Stimulated activated naive CD4-positive, alpha-beta T cell (primary cell): Measurements from ENCODE around the gene TBC1D9B.

Experiments used
- DNase-seq, 6 experiments: peaks; one replicate each; lab custom pipeline; 2025; lab: John Stamatoyannopoulos, UW

TBC1D9B gene

GRCh38 chr5:179907556-179908324 is at the start of gene TBC1D9B:
Gene TBC1D9B (minus strand): TSS chr5:179907897. CDS start chr5:179907821, 76 bp downstream.
- DNase-seq = peak; percentile 59 to 81 (median 67)

DNA sequence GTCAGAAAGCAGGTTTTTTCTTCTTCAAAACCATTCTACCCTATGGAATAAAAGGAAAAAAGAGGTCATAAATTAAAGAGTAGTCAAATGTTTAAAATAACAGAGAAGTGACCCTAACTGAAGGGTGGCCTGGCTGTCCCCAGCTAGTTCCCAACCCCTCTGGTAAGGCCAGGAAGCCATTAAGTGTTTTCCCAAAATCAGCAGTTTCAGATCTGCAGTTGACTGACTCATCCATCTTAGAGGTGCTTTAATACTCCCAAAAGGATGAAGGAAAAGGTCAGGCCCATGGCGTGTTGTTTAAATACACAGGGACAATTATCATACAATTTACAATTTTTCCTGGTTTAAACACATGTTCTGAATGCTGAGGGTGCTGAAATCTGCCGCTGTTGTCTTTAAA is 47.9 kb upstream of the TBC1D9B start:
- DNase-seq = no peak

DNA sequence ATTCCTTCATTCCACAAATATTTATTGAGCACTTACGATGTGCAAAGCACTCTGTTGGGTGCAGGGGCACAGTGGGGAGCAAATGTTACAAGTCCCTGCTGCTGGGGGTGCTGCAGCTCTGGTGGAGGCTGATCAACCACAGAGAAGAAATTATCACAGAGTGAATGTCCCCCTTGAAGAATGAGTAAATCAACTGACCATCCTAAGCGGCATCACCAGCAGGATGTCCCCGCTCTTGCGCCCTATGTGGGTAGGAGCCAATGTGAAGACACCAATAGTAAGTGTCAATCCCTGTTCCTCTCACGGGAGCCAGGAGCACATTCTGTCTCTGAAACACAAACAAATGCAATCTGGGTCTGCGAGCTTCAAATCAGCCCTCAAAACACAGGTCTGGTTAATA is 47.4 kb upstream of the TBC1D9B start:
- no peak for DNase-seq

DNA sequence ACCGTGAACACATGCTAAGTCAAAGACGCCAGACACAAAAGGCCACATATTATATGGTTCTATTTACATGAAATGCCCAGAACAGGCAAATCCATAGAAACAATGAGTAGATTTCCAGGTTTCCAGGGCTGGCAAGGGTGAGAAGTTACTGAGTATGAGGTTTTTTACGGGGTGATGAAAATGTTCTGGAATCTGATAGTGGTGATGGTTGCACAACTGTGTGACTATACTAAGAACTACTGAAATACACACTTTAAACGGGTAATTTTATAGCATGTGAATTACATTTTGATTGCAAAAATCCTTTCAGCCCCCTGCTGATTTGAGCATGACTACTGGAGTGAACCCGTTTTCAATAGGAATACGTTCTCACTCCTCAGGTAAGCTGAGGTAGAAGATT is 46.7 kb upstream of the TBC1D9B start:
- DNase-seq = no peak

DNA sequence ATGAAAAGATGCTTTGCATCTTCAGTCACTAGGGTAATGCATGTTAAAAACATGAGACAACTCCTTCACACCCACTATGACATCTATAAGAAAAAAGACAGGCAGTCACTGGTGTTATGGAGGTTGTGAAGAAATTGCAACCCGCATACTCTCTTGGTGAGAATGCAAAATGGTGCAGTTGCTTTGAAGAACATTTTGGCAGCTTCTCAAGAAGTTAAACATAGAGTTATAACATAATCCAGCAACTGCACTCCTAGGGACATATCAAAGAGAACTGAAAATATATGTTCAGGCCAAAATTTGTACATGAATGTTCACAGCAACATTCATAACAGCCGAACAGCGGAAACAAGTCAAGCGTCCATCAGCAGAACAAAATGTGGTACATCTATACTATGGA is 46.3 kb upstream of the TBC1D9B start:
- DNase-seq = no peak

- DNase-seq = no peak
Observed at GRCh38 chr5:179936976-179937681, 29.4 kb upstream of the TBC1D9B start.

DNA sequence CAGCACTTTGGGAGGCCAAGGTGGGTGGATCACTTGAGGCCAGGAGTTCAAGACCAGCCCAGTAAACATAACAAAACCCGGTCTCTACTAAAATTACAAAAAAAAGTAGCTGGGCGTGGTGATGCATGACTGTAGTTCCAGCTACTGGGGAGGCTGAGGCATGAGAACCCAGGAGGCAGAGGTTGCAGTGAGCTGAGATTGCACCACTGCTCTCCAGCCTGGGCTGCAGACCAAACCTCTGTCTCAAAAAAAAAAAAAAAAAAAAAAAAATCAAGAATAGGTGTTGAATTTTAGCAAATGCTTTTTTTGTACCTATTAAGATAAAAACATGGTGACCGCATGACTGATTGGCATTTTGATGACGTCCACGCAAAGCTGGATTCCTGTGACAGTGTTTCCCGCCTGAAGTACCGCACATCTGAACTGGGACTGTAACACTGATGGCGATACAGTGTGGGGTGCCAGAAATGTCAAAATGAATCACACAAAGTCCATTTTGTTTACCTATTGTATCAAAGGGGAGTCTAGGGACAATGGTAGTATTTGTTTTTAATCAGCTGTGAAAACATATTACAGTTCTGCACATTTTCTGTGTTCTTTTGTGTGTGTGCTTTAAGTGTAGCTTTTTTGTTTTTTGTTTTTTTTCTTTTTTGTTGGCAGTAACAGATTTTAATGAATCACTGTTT is 23.2 kb upstream of the TBC1D9B start:
- no peak for DNase-seq

- no peak for DNase-seq
Observed at GRCh38 chr5:179927824-179928223, 20.1 kb upstream of the TBC1D9B start.

DNA sequence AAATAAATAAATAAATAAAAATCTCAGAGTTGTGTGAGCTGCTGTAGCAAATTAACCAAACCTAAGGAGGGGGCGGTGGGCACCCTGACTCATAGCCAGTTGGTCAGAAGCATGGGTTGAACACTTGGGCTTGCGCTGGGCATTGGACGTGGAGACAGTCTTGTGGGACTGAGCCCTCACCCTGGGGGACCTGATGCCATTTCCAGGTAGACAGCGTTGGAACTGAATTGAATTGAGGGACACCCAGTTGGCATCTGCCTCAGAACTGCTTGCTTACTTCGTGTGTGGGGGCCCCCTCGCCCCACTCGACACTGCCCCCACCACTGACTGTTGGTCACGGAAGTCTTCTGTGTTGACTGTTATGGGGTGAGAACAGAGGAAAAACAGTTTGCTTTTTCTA is 19.0 kb upstream of the TBC1D9B start:
- DNase-seq = no peak

DNA sequence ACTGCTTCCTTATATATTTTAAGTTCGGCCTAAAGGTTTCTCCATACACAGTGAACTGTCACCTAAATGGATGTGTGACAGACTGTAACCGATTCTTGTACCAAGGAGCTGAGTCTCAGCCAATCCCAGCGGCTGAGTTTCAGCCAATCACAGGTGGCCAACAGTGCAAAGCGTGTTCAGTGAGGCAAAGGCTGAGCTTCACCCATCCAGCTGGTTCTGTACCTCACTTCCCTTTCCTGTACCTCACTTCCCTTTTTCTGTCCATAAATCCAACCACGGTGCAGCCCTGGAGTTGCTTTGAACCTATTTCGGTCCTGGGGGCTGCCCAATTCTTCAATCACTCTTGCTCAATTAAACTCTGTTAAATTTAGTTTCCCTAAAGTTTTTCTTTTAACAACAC is 15.7 kb upstream of the TBC1D9B start:
- no peak for DNase-seq

DNA sequence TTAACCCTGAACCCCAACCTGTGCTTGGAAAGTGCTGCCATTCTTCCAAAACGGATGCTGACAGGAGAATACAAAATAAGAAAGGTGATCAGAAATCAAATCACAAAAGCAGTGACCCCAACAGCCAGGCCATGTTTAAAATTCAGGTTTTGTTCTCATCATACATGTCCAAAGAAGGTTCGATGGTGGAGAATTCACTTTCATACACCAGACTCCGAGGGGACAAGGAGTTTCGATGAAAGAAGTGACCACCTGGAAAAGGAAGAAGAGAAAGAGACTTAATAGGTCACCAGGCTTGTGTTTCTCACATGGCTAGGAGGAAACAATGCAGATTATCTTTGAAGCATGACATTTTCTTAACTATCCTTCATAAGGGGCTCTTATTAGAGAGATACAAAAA is 12.5 kb upstream of the TBC1D9B start:
- no peak for DNase-seq

GRCh38 chr5:179919487-179920060 is 11.9 kb upstream of the TBC1D9B start:
- no peak for DNase-seq

GRCh38 chr5:179918742-179919486 is 11.2 kb upstream of the TBC1D9B start:
- DNase-seq = no peak

DNA sequence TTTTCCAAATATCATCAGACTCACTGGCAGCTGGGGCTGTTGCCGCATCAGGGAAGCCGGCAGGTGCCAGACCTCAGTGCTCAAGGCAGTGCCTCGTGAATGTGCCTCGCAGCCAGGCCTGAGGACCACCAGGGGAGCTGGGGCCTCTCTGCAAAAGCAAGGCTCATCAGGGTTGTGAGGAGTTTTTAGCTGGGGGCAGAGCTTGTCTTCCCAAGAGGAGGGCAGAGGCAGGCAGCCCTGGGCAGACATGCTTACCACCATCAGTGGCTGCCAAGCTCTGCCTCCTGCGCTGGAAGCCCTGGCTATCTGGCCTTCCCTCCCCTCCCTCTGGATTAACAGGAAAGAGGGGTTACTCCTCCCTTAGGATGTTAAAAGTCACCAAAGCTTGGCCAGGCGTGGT is 8.8 kb upstream of the TBC1D9B start:
- no peak for DNase-seq

- DNase-seq = no peak
Observed at GRCh38 chr5:179915406-179915935, 7.8 kb upstream of the TBC1D9B start.

DNA sequence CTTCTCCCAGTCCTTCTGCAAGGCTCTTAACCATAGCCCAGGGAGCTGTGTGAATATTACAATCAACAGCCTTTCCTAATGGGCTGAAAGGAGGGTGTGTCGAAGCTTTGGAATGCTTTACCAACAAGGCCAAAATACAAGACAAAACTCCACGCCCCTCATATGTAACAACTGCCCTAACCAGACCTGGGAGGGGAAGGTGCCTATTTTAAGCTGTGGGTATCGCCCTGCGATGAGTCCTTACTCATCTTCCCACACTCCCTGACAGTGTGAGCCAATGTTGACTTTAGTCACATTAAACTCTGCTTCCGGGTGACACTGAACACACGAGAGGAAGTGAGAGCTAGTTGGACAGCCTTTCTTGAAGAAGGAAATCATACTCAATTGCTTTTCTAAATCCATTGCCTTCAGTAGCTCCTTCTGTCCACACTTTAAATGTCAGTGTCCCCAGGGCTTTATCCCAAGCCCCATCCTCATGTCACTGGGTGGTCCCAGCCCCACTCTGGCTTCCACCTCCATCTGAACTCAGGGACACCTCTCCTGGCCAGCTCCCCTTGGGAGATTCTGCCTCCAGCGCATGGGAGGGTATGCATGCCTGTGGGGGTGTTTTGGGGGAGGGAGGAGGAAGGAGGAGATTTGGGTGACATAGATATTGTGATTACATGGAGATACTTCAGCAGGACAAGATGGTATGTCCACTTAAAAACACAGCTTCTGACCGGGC is 6.5 kb upstream of the TBC1D9B start:
- no peak for DNase-seq

DNA sequence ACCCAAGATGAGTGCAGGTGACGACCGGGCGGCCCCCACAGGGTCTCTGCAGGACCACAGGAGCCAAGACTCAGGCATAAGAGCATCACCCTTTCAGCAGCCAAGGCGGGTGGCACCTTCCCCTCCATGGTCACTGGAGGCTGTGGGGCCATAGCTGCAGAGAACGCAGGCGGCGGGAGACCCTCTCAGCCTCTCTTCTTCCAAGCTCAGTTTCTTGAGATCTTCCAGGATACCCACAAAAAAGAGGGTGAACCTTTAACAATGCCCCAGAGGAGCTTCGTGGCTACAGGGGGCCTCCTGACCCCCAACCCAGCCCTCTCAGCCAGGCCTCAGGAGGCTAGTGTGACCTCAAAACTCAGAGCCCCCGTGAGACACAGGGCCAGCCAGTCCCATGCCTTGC is 5.8 kb upstream of the TBC1D9B start:
- DNase-seq = no peak

DNA sequence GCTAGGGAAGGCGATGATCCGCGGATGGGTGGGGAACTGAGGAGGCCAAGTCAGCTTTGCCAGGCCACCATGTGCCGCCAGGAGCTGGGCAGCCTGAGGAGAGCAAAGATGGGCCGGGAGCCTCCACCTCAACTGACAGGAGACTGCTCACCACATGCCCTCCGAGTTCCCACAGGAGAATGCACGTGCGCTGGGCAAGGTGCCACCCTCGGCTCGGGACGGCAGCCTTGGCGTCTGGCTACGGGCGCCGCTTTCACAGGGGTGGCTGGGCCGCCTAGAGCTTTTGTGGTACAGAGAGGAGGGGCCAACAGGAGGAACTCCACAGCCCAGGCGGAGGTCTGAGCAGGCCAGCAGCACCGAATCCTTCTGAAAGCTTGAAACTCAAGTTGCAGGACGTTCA is 5.3 kb upstream of the TBC1D9B start:
- DNase-seq = no peak

DNA sequence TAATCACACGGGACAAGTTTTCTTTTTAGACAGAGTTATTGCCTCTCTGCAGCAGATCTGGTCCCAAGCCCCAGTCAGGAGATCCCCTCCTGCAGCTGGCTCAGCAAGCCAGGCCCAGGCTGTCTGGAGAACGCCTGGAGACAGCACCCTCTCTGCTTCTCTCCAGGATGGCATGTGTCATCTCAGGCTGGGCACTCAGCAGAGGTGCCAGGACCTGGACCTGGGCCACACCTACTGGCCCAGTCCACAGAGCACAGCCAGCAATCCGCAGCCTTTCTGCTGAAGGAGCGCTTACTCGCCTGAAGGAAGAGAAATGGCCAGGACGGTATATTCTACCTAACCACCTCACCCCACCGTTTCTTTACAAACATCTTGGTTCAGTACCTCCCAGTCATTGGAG is 4.7 kb upstream of the TBC1D9B start:
- no peak for DNase-seq

DNA sequence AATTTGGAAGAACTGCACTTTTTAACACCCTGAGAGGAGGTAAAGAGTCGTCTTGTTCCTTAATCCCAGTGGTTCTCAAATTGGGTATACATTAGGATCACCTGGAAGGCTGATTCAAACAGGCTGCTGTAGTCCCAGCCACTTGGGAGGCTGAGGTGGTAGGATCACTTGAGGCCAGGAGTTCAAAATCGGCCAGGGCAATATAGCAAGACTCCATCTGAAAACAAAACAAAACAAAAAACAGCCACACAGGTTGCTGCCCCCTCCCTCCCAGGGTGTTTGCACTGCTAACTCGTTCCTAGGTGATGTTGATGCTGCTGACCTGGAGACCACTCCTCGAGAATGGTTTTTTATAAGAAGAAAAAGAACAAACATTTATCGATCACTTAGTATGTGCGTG is 1.5 kb upstream of the TBC1D9B start:
- DNase-seq = no peak

DNA sequence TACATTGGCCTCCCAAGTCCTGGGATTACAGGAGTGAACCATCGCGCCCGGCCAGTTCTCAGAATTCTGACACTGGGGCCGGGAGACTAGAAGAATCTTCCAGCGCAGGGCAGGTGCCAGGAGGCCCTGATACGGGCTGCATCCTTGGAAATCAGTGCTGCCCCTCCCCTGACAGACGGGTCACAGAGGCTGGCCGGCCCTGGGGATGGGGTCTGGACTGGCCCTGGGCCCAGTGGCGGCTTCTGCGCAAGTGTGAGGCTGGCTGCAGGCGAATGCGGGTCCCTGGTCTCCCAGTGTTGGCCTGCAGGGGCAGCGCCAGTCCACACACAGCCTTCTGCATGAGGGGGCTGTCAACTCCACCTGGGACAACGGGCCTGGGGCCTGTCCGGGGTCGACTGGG is 831 bp upstream of the TBC1D9B start:
- DNase-seq = no peak
